ENCODE results near the gene KHK.
A peak's percentile ranks its signal among the peaks of the same experiment; 100 is the strongest.

Gene KHK

GRCh38 chr2:27086090-27086723, 365 bp upstream of the KHK start:
- Histone ChIP-seq H3K9me3 (ENCODE audit: insufficient read depth, low read length) (no peaks in the 10 kb centered on the region), H3K36me3 (replicated peaks; ENCODE audit: low read depth, low read length) (no peaks in the 10 kb centered on the region), H3K79me2 (ENCODE audit: low read length) (no peaks in the 10 kb centered on the region), H3K4me2 (ENCODE audit: low read length) (peak overlapping the region; percentile 96), H3K9ac (ENCODE audit: low read length) (peak overlapping the region; percentile 70), H2AFZ (ENCODE audit: low read depth, low read length) (0 out of 2 replicates have a peak overlapping the region, but pooled peaks have one; percentile 27), H3K27ac (ENCODE audit: low read length) (peak overlapping the region; percentile 14; the same call in 1 of the 2 replicates), H4K20me1 (ENCODE audit: insufficient read depth, low read length) (no peaks in the 10 kb centered on the region), H3K4me1 (ENCODE audit: low read length) (peaks cover 15% of the 10 kb centered on the region), H3K4me3 (ENCODE audit: low read length) (peak overlapping the region; percentile 82), H3K27me3 (ENCODE audit: low read depth, low read length) (no peaks in the 10 kb centered on the region)
- TF ChIP-seq EZH2phosphoT487 (IDR thresholded peaks at IDR 0.05; ENCODE audit: low read depth) = no peak
- peak; percentile 57 for TF ChIP-seq CTCF (IDR thresholded peaks at IDR 0.05; ENCODE audit: low read depth, low read length)

- Histone ChIP-seq H2AFZ (ENCODE audit: low read depth, low read length) (no peak overlapping the region), H3K27me3 (ENCODE audit: low read depth, low read length) (no peaks in the 10 kb centered on the region), H3K4me2 (ENCODE audit: low read length) (peak overlapping the region; percentile 84; the same call in 1 of the 2 replicates), H4K20me1 (ENCODE audit: insufficient read depth, low read length) (no peaks in the 10 kb centered on the region), H3K9me3 (ENCODE audit: insufficient read depth, low read length) (no peaks in the 10 kb centered on the region), H3K4me1 (ENCODE audit: low read length) (peaks cover 8% of the 10 kb centered on the region), H3K36me3 (replicated peaks; ENCODE audit: low read depth, low read length) (no peaks in the 10 kb centered on the region), H3K4me3 (ENCODE audit: low read length) (no peak overlapping the region), H3K9ac (ENCODE audit: low read length) (no peak overlapping the region), H3K79me2 (ENCODE audit: low read length) (no peaks in the 10 kb centered on the region), H3K27ac (ENCODE audit: low read length) (no peak overlapping the region)
- TF ChIP-seq EZH2phosphoT487 (IDR thresholded peaks at IDR 0.05; ENCODE audit: low read depth) (no peak), CTCF (IDR thresholded peaks at IDR 0.05; ENCODE audit: low read depth, low read length) (no peak)
Observed at GRCh38 chr2:27087823-27088410, 1.3 kb downstream of the KHK start.

GRCh38 chr2:27088634-27089033, 2.1 kb downstream of the KHK start:
- Histone ChIP-seq H4K20me1 (ENCODE audit: insufficient read depth, low read length) (no peaks in the 10 kb centered on the region), H2AFZ (ENCODE audit: low read depth, low read length) (no peak overlapping the region), H3K79me2 (ENCODE audit: low read length) (no peaks in the 10 kb centered on the region), H3K27ac (ENCODE audit: low read length) (no peak overlapping the region), H3K36me3 (replicated peaks; ENCODE audit: low read depth, low read length) (no peaks in the 10 kb centered on the region), H3K4me3 (ENCODE audit: low read length) (no peak overlapping the region), H3K9me3 (ENCODE audit: insufficient read depth, low read length) (no peaks in the 10 kb centered on the region), H3K27me3 (ENCODE audit: low read depth, low read length) (no peaks in the 10 kb centered on the region), H3K9ac (ENCODE audit: low read length) (no peak overlapping the region), H3K4me1 (ENCODE audit: low read length) (peaks cover 8% of the 10 kb centered on the region), H3K4me2 (ENCODE audit: low read length) (no peak overlapping the region)
- TF ChIP-seq EZH2phosphoT487 (IDR thresholded peaks at IDR 0.05; ENCODE audit: low read depth) = no peak
- TF ChIP-seq CTCF (IDR thresholded peaks at IDR 0.05; ENCODE audit: low read depth, low read length) = no peak

DNA sequence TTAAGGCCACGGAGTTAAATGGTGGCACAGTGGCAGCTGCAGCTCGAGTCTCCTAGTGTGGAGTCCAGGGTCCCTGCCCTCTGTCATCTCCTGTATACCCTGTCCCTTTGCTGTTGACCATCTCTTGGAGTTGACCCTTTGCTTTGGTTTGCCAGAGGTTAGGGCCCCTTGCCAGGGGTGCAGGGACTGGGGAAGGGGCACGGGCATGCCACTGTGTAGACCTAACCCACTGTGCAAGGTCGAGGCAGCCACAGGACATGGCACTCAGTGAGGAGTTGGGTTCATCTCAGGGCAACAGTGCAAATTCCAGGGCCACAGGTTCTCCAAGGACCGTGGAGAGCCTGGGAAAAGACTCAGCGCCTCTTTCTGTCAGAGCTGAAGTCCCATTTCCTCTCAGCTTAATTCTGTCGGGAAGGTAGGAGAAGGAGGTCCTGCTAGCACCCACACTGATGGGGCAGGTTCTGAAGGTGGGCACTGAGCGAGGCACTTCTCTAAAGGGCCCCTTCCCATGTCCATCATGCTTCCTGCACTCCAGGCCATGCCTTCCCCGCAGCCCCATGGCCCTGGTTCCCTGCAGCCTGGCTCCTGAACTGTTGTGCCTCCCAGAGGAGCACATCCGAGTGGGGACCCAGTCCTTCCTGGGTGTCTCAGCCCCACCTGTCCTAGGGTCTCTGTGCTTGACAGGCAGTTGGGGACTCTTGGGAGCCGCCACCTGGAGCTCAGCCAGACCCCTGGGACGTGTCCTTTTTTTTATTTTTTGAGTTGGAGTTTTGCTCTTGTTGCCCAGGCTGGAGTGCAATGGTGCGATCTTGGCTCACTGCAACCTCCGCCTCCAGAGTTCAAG, 2.8 kb downstream of the KHK start:
- Histone ChIP-seq H4K20me1 (ENCODE audit: insufficient read depth, low read length) (no peaks in the 10 kb centered on the region), H3K9me3 (ENCODE audit: insufficient read depth, low read length) (no peaks in the 10 kb centered on the region), H3K36me3 (replicated peaks; ENCODE audit: low read depth, low read length) (no peaks in the 10 kb centered on the region), H3K4me3 (ENCODE audit: low read length) (no peak overlapping the region), H3K9ac (ENCODE audit: low read length) (no peak overlapping the region), H3K27ac (ENCODE audit: low read length) (no peak overlapping the region), H3K4me1 (ENCODE audit: low read length) (peaks cover 8% of the 10 kb centered on the region), H3K27me3 (ENCODE audit: low read depth, low read length) (no peaks in the 10 kb centered on the region), H3K79me2 (ENCODE audit: low read length) (no peaks in the 10 kb centered on the region), H2AFZ (ENCODE audit: low read depth, low read length) (no peak overlapping the region), H3K4me2 (ENCODE audit: low read length) (no peak overlapping the region)
- TF ChIP-seq EZH2phosphoT487 (IDR thresholded peaks at IDR 0.05; ENCODE audit: low read depth) (no peak), CTCF (IDR thresholded peaks at IDR 0.05; ENCODE audit: low read depth, low read length) (no peak)
